Measurements from ENCODE around the gene ZNF750.

GRCh38 chr17:82878527-82878926 is 38.7 kb upstream of the ZNF750 start:
- TF ChIP-seq CTCF (IDR thresholded peaks at IDR 0.05): no peak
- no peak for TF ChIP-seq POLR2A (IDR thresholded peaks at IDR 0.05)
